AG09309 (cell line): Measurements from ENCODE around the gene RCN1.
A peak's percentile ranks its signal among the peaks of the same experiment; 100 is the strongest.

Experiments used
- DNase-seq: peaks from one replicate; pipeline ENCODE4 v3.0.0-alpha.2; 2010; ENCODE audit warnings: low read depth
- H3K4me3 ChIP-seq: 2 replicates; pipeline ENCODE4 v1.5.1; 2011; ENCODE audit warnings: mild to moderate bottlenecking, low read depth, low read length, moderate library complexity; ENCODE audit not compliant: control insufficient read depth
- CTCF ChIP-seq: IDR thresholded peaks from 2 replicates; pipeline ENCODE4 v1.5.1; 2011; ENCODE audit warnings: mild to moderate bottlenecking, low read depth, low read length, inconsistent platforms; ENCODE audit not compliant: insufficient read depth, control insufficient read depth; ENCODE audit errors: missing control alignments

RCN1 gene

DNA sequence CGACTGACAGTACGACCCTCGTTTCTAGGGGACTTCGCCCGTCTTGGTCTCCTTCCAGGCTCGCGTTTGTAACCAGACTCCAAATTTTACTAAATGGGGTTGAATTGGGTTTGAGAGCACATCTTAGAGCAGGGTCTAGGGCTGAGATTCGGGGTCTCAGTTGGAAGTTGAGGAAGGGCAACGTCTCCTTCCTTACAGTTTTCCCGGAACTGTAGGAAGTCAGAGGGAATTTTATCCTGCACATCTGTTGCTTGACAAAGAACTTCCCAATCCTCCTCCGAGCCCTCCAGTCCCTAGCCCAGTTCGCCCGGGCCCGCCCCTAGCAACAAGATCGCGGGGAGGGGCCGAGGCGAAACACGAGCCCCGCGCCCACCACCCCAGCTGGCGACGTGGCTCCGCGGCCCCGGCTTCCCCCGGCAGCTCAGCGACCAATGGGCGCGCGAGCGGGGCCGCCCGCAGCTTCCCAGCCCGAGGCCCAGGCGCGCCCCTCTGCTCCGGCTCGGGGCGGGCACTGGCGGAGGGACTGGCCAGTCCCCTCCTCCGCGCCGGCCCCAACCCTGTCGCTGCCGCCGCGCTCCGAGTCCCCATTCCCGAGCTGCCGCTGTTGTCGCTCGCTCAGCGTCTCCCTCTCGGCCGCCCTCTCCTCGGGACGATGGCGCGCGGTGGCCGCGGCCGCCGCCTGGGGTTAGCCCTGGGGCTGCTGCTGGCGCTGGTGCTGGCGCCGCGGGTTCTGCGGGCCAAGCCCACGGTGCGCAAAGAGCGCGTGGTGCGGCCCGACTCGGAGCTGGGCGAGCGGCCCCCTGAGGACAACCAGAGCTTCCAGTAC, at the start of gene RCN1:
RCN1 (plus strand) TSS at position 530 of the 826 bp plus-strand sequence; CDS start at position 653, 123 bp downstream.
- peak within 1 kb of the TSS; percentile 65 for H3K4me3 ChIP-seq
- no peak for DNase-seq
- no peak for TF ChIP-seq CTCF

DNA sequence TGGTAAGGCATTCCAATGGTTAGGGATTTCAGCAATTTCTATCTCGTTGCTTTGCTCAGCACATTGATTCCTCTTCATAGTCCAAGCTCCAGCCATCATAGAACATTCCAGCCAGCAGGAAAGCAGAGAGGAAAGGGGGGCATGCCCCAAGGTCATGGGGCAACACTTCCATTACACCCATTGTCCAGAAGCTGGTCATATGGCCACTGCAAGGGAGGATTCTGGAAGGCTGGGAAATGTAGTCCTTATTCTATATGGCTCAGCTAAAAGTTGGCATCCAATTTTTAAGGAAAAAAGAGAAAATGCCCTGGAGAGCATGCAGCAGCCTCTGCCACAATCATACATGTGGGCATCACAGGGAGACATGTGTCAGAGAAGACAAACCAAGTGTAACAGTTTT, 47.1 kb upstream of the RCN1 start:
- no peak for DNase-seq
- no peak overlapping the region for H3K4me3 ChIP-seq
- no peak for TF ChIP-seq CTCF

GRCh38 chr11:32044158-32044863, 46.6 kb upstream of the RCN1 start:
- no peak for DNase-seq

GRCh38 chr11:32045456-32045855, 45.4 kb upstream of the RCN1 start:
- no peak for DNase-seq
- no peak for TF ChIP-seq CTCF
- H3K4me3 ChIP-seq: no peak overlapping the region

More at GRCh38 chr11:32044158-32044863, 46.6 kb upstream of the RCN1 start:
- TF ChIP-seq CTCF: no peak
- no peak overlapping the region for H3K4me3 ChIP-seq

- TF ChIP-seq CTCF: no peak
- H3K4me3 ChIP-seq: no peak overlapping the region
- DNase-seq: no peak
Measured at GRCh38 chr11:32050264-32050663, 40.6 kb upstream of the RCN1 start.

DNA sequence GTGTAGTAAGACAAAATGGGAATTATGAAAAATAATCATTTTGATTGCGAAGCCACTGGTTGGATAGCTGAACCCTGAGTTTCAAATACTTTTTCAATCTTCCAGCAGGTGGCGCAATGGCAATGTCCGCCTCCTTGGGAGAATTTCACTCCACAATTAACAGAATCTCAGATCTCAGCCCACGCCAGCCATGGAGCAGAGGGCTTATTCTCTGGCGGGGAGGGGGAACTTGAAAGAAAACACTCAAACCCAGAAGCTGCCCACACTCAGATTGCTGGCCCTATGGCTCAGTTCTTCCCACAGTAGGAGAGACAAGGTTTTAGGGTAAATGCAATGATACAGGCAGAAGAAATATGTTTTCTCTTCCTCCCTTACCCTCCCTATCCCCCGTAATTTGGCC, 38.7 kb upstream of the RCN1 start:
- no peak overlapping the region for H3K4me3 ChIP-seq
- peak; percentile 72 for TF ChIP-seq CTCF
- DNase-seq: no peak
